ENCODE results near the gene KLHL14. TPM values are rescaled to one million over a fixed set of nuclear protein-coding genes. Genes with fewer than 3 reads are reported as not detected.

KLHL14 gene
- total and polyA plus RNA-seq, 2 experiments from 2014 or later, result 0.44 to 1.9 TPM

DNA sequence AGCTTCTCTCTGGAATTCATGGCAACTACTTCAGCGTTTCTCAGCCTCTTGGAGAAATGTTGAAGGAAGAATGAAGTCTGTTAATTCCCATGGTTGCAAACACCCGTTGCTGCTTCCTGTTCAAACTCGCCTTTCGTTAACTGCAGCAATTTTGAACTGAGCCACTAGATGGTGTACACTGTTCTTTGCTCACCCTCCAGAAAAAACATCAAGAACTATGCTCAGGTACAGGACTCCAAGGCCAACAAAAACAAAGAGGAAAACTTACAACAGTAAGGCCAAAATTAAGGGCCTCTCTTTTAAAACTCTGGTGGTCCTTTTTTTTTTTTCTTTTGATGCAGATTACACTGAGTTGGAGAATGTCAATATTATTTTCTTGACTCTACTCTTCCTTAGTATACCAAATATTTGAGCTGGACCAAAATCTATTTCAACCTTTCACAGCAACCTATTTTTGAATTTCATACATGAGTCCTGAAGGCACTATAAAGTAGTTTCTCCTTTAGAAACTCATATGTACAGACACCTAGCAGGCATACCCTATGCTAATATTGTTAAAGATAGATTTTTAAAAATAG is 58.2 kb downstream of the KLHL14 start:
- ATAC-seq, result peak; percentile 90
- no peak overlapping the region for H3K27ac ChIP-seq (ENCODE audit: low read depth)
- peaks cover 2% of the 10 kb centered on the region; the same call in 2 of the 3 replicates for H3K4me1 Mint-ChIP-seq
- no peak overlapping the region for H3K4me3 ChIP-seq
- no peaks in the 10 kb centered on the region for H3K79me2 ChIP-seq (replicated peaks; ENCODE audit: insufficient read depth)
- no peaks in the 10 kb centered on the region for H3K27me3 ChIP-seq (ENCODE audit: insufficient read depth)
- TF ChIP-seq, protein P1, sequence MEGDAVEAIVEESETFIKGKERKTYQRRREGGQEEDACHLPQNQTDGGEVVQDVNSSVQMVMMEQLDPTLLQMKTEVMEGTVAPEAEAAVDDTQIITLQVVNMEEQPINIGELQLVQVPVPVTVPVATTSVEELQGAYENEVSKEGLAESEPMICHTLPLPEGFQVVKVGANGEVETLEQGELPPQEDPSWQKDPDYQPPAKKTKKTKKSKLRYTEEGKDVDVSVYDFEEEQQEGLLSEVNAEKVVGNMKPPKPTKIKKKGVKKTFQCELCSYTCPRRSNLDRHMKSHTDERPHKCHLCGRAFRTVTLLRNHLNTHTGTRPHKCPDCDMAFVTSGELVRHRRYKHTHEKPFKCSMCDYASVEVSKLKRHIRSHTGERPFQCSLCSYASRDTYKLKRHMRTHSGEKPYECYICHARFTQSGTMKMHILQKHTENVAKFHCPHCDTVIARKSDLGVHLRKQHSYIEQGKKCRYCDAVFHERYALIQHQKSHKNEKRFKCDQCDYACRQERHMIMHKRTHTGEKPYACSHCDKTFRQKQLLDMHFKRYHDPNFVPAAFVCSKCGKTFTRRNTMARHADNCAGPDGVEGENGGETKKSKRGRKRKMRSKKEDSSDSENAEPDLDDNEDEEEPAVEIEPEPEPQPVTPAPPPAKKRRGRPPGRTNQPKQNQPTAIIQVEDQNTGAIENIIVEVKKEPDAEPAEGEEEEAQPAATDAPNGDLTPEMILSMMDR (conservative IDR thresholded peaks at IDR 0.05; ENCODE audit: low read depth in 2 of 2), result peak; percentile 88
- TF ChIP-seq, protein P2, sequence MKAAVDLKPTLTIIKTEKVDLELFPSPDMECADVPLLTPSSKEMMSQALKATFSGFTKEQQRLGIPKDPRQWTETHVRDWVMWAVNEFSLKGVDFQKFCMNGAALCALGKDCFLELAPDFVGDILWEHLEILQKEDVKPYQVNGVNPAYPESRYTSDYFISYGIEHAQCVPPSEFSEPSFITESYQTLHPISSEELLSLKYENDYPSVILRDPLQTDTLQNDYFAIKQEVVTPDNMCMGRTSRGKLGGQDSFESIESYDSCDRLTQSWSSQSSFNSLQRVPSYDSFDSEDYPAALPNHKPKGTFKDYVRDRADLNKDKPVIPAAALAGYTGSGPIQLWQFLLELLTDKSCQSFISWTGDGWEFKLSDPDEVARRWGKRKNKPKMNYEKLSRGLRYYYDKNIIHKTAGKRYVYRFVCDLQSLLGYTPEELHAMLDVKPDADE (IDR thresholded peaks at IDR 0.05), result 0 out of 2 replicates have a peak, but pooled peaks have one; percentile 19
- TF ChIP-seq EZH2phosphoT487 (IDR thresholded peaks at IDR 0.05; ENCODE audit: unreplicated experiment), result no peak
- no peaks in the 10 kb centered on the region for H3K36me3 ChIP-seq (ENCODE audit: insufficient read depth)
- H3K4me3 Mint-ChIP-seq, result no peak overlapping the region
- no peaks in the 10 kb centered on the region for H3K4me1 ChIP-seq (ENCODE audit: insufficient read depth)
- no peak overlapping the region for H2AFZ ChIP-seq
- H3K4me2 ChIP-seq, result no peak overlapping the region
- H3K27me3 Mint-ChIP-seq (ENCODE audit: insufficient read depth, low read depth, poor library complexity), result peaks cover 4% of the 10 kb centered on the region
- H3K9me2 ChIP-seq (ENCODE audit: insufficient read depth), result no peaks in the 10 kb centered on the region
- H3F3A ChIP-seq (replicated peaks; ENCODE audit: low read depth), result no peaks in the 10 kb centered on the region
- peak; percentile 87 for DNase-seq (ENCODE audit: low spot score)
- no peaks in the 10 kb centered on the region for H3K36me3 Mint-ChIP-seq (ENCODE audit: low read depth)
- H4K20me1 ChIP-seq (replicated peaks; ENCODE audit: insufficient read depth), result no peaks in the 10 kb centered on the region
- no peaks in the 10 kb centered on the region for H3K9me3 Mint-ChIP-seq
- H3K27ac Mint-ChIP-seq, result no peak overlapping the region

DNA sequence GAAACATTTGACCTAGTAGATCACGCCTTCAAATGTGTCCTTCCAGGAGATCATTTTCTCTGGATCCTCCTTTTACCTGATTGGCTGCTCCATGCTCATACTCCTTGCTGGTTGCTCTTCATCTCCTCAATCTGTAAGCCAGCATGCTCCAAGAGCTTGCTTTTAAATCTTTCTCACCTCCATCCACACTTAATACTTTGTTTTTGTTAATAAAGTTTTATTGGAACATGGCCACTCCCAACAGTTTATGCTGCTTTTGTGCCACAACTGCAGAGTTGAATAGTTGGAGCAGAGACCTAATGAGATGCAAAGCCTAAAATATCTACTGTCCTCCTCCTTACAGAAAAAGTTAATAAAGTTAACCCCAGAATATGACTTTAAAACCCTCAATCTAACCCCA is 60.0 kb downstream of the KLHL14 start:
- H3K36me3 ChIP-seq (ENCODE audit: insufficient read depth), result no peaks in the 10 kb centered on the region
- no peaks in the 10 kb centered on the region for H3F3A ChIP-seq (replicated peaks; ENCODE audit: low read depth)
- no peak for ATAC-seq
- no peaks in the 10 kb centered on the region for H3K79me2 ChIP-seq (replicated peaks; ENCODE audit: insufficient read depth)
- no peaks in the 10 kb centered on the region for H3K27me3 ChIP-seq (ENCODE audit: insufficient read depth)
- no peak for DNase-seq (ENCODE audit: low spot score)
- H3K27ac Mint-ChIP-seq, result no peak overlapping the region
- no peaks in the 10 kb centered on the region for H3K9me3 Mint-ChIP-seq
- H3K36me3 Mint-ChIP-seq (ENCODE audit: low read depth), result no peaks in the 10 kb centered on the region
- H3K27ac ChIP-seq (ENCODE audit: low read depth), result no peak overlapping the region
- no peak overlapping the region for H2AFZ ChIP-seq
- no peaks in the 10 kb centered on the region for H4K20me1 ChIP-seq (replicated peaks; ENCODE audit: insufficient read depth)
- peaks cover 4% of the 10 kb centered on the region for H3K27me3 Mint-ChIP-seq (ENCODE audit: insufficient read depth, low read depth, poor library complexity)
- no peak overlapping the region for H3K4me3 Mint-ChIP-seq
- H3K4me3 ChIP-seq, result no peak overlapping the region
- H3K4me2 ChIP-seq, result no peak overlapping the region
- no peaks in the 10 kb centered on the region for H3K9me2 ChIP-seq (ENCODE audit: insufficient read depth)
- peaks cover 4% of the 10 kb centered on the region for H3K4me1 Mint-ChIP-seq
- no peaks in the 10 kb centered on the region for H3K4me1 ChIP-seq (ENCODE audit: insufficient read depth)
- TF ChIP-seq, protein P2 (IDR thresholded peaks at IDR 0.05), result no peak
- TF ChIP-seq ZNF331 (CRISPR knock-in tag; IDR thresholded peaks at IDR 0.05; ENCODE audit: low read depth) (no peak), EZH2 (IDR thresholded peaks at IDR 0.05; ENCODE audit: low read depth, unreplicated experiment) (no peak), CREB1 (CRISPR knock-in tag; IDR thresholded peaks at IDR 0.05; ENCODE audit: low read depth) (no peak), NANOG (IDR thresholded peaks at IDR 0.05; ENCODE audit: borderline replicate concordance) (no peak), ZNF114 (CRISPR knock-in tag; IDR thresholded peaks at IDR 0.05) (no peak), JUNB (IDR thresholded peaks at IDR 0.05; ENCODE audit: unreplicated experiment) (no peak)
- TF ChIP-seq, protein P3, sequence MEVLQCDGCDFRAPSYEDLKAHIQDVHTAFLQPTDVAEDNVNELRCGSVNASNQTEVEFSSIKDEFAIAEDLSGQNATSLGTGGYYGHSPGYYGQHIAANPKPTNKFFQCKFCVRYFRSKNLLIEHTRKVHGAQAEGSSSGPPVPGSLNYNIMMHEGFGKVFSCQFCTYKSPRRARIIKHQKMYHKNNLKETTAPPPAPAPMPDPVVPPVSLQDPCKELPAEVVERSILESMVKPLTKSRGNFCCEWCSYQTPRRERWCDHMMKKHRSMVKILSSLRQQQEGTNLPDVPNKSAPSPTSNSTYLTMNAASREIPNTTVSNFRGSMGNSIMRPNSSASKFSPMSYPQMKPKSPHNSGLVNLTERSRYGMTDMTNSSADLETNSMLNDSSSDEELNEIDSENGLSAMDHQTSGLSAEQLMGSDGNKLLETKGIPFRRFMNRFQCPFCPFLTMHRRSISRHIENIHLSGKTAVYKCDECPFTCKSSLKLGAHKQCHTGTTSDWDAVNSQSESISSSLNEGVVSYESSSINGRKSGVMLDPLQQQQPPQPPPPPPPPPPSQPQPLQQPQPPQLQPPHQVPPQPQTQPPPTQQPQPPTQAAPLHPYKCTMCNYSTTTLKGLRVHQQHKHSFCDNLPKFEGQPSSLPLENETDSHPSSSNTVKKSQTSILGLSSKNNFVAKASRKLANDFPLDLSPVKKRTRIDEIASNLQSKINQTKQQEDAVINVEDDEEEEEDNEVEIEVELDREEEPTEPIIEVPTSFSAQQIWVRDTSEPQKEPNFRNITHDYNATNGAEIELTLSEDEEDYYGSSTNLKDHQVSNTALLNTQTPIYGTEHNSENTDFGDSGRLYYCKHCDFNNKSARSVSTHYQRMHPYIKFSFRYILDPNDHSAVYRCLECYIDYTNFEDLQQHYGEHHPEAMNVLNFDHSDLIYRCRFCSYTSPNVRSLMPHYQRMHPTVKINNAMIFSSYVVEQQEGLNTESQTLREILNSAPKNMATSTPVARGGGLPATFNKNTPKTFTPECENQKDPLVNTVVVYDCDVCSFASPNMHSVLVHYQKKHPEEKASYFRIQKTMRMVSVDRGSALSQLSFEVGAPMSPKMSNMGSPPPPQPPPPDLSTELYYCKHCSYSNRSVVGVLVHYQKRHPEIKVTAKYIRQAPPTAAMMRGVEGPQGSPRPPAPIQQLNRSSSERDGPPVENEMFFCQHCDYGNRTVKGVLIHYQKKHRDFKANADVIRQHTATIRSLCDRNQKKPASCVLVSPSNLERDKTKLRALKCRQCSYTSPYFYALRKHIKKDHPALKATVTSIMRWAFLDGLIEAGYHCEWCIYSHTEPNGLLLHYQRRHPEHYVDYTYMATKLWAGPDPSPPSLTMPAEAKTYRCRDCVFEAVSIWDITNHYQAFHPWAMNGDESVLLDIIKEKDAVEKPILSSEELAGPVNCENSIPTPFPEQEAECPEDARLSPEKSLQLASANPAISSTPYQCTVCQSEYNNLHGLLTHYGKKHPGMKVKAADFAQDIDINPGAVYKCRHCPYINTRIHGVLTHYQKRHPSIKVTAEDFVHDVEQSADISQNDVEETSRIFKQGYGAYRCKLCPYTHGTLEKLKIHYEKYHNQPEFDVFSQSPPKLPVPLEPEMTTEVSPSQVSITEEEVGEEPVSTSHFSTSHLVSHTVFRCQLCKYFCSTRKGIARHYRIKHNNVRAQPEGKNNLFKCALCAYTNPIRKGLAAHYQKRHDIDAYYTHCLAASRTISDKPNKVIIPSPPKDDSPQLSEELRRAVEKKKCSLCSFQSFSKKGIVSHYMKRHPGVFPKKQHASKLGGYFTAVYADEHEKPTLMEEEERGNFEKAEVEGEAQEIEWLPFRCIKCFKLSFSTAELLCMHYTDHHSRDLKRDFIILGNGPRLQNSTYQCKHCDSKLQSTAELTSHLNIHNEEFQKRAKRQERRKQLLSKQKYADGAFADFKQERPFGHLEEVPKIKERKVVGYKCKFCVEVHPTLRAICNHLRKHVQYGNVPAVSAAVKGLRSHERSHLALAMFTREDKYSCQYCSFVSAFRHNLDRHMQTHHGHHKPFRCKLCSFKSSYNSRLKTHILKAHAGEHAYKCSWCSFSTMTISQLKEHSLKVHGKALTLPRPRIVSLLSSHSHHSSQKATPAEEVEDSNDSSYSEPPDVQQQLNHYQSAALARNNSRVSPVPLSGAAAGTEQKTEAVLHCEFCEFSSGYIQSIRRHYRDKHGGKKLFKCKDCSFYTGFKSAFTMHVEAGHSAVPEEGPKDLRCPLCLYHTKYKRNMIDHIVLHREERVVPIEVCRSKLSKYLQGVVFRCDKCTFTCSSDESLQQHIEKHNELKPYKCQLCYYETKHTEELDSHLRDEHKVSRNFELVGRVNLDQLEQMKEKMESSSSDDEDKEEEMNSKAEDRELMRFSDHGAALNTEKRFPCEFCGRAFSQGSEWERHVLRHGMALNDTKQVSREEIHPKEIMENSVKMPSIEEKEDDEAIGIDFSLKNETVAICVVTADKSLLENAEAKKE (CRISPR knock-in tag; IDR thresholded peaks at IDR 0.05), result no peak

Measured in GM23338 (cell line).